ENCODE results near the gene DUSP5.

DNA sequence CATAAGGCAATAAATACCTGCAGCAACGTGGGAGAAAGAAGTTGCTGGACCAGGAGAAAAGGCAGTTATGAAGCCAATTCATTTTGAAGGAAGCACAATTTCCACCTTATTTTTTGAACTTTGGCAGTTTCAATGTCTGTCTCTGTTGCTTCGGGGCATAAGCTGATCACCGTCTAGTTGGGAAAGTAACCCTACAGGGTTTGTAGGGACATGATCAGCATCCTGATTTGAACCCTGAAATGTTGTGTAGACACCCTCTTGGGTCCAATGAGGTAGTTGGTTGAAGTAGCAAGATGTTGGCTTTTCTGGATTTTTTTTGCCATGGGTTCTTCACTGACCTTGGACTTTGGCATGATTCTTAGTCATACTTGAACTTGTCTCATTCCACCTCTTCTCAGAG is 13.0 kb downstream of the DUSP5 start:
- TF ChIP-seq, protein P1, sequence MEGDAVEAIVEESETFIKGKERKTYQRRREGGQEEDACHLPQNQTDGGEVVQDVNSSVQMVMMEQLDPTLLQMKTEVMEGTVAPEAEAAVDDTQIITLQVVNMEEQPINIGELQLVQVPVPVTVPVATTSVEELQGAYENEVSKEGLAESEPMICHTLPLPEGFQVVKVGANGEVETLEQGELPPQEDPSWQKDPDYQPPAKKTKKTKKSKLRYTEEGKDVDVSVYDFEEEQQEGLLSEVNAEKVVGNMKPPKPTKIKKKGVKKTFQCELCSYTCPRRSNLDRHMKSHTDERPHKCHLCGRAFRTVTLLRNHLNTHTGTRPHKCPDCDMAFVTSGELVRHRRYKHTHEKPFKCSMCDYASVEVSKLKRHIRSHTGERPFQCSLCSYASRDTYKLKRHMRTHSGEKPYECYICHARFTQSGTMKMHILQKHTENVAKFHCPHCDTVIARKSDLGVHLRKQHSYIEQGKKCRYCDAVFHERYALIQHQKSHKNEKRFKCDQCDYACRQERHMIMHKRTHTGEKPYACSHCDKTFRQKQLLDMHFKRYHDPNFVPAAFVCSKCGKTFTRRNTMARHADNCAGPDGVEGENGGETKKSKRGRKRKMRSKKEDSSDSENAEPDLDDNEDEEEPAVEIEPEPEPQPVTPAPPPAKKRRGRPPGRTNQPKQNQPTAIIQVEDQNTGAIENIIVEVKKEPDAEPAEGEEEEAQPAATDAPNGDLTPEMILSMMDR (IDR thresholded peaks at IDR 0.05) = no peak
- no peak for TF ChIP-seq POLR2A (IDR thresholded peaks at IDR 0.05; ENCODE audit: low read length)
- TF ChIP-seq EP300 (IDR thresholded peaks at IDR 0.05) = no peak
- TF ChIP-seq RNF2 (IDR thresholded peaks at IDR 0.05; ENCODE audit: borderline replicate concordance, low read depth) = no peak
- TF ChIP-seq, protein P2, sequence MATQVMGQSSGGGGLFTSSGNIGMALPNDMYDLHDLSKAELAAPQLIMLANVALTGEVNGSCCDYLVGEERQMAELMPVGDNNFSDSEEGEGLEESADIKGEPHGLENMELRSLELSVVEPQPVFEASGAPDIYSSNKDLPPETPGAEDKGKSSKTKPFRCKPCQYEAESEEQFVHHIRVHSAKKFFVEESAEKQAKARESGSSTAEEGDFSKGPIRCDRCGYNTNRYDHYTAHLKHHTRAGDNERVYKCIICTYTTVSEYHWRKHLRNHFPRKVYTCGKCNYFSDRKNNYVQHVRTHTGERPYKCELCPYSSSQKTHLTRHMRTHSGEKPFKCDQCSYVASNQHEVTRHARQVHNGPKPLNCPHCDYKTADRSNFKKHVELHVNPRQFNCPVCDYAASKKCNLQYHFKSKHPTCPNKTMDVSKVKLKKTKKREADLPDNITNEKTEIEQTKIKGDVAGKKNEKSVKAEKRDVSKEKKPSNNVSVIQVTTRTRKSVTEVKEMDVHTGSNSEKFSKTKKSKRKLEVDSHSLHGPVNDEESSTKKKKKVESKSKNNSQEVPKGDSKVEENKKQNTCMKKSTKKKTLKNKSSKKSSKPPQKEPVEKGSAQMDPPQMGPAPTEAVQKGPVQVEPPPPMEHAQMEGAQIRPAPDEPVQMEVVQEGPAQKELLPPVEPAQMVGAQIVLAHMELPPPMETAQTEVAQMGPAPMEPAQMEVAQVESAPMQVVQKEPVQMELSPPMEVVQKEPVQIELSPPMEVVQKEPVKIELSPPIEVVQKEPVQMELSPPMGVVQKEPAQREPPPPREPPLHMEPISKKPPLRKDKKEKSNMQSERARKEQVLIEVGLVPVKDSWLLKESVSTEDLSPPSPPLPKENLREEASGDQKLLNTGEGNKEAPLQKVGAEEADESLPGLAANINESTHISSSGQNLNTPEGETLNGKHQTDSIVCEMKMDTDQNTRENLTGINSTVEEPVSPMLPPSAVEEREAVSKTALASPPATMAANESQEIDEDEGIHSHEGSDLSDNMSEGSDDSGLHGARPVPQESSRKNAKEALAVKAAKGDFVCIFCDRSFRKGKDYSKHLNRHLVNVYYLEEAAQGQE (IDR thresholded peaks at IDR 0.05) = no peak
- TF ChIP-seq, protein P3, sequence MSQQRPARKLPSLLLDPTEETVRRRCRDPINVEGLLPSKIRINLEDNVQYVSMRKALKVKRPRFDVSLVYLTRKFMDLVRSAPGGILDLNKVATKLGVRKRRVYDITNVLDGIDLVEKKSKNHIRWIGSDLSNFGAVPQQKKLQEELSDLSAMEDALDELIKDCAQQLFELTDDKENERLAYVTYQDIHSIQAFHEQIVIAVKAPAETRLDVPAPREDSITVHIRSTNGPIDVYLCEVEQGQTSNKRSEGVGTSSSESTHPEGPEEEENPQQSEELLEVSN (IDR thresholded peaks at IDR 0.05; ENCODE audit: borderline replicate concordance, low read depth) = no peak
- TF ChIP-seq, protein P4, sequence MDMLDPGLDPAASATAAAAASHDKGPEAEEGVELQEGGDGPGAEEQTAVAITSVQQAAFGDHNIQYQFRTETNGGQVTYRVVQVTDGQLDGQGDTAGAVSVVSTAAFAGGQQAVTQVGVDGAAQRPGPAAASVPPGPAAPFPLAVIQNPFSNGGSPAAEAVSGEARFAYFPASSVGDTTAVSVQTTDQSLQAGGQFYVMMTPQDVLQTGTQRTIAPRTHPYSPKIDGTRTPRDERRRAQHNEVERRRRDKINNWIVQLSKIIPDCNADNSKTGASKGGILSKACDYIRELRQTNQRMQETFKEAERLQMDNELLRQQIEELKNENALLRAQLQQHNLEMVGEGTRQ (IDR thresholded peaks at IDR 0.05) = no peak
- no peak for TF ChIP-seq MYC (IDR thresholded peaks at IDR 0.05; ENCODE audit: borderline replicate concordance, low read length)
- no peak for TF ChIP-seq RCOR1 (IDR thresholded peaks at IDR 0.05; ENCODE audit: low read depth, low read length)
- TF ChIP-seq SREBF2 (IDR thresholded peaks at IDR 0.05) = no peak
- TF ChIP-seq RAD21 (conservative IDR thresholded peaks at IDR 0.05 in 1 of 2, IDR thresholded peaks at IDR 0.05 in 1 of 2) = no peak

Data from A549 (cell line).